GM18505 (cell line): ENCODE data around the gene TTC31.

ENCODE experiments used
- ATAC-seq: cut with Tn5 transposase; IDR thresholded peaks from one replicate; pipeline ENCODE4 v1.9.1; 2021; ENCODE audit not compliant: unreplicated experiment
- POLR2A ChIP-seq: IDR thresholded peaks from 4 replicates; pipeline ENCODE4 v1.6.1; 2011; ENCODE audit warnings: borderline replicate concordance; ENCODE audit not compliant: insufficient read depth, insufficient read length; ENCODE audit errors: extremely low read depth

Gene TTC31

DNA sequence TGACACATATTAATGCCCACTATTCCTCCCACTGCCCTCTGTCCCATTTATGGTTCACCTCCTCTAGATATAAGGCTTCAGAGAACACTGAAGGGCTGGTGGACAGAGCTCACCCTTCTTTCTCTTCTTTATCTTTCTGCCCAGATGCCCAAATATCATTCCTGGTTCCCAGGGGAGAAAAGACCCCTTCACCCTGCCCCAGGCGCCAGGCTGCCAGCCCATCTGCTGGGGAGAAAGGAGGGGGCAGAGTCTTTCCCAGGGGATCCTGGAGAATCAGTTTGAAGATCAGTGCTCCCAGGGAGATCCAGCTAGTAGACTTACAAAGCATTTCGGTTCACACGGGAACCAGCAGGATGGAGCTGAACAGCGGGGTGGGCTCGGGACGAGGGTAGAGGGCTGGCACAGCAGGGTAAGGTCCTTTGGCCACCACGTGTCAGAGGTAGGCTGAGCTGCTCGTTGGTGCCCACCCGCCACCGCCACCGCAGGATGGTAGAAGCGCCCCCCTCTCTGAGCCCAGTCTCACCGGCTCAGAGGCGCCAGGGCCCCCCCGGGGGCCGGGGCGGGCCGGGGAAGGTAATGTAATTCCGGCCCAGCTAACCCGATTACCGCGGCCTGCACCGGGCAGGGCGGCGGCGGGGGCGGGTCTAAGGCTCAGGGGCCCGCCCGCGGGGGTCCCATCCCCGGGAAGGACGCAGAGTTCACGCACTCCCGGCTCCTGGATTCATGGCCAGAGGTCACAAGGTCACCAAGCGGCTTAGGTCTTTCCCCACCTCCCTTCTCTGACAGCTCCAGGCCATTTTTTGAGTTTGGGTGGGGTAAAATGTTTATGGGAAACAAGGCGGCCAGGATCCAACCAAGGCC, 30.1 kb downstream of the TTC31 start:
- no peak for TF ChIP-seq POLR2A
- ATAC-seq = no peak

DNA sequence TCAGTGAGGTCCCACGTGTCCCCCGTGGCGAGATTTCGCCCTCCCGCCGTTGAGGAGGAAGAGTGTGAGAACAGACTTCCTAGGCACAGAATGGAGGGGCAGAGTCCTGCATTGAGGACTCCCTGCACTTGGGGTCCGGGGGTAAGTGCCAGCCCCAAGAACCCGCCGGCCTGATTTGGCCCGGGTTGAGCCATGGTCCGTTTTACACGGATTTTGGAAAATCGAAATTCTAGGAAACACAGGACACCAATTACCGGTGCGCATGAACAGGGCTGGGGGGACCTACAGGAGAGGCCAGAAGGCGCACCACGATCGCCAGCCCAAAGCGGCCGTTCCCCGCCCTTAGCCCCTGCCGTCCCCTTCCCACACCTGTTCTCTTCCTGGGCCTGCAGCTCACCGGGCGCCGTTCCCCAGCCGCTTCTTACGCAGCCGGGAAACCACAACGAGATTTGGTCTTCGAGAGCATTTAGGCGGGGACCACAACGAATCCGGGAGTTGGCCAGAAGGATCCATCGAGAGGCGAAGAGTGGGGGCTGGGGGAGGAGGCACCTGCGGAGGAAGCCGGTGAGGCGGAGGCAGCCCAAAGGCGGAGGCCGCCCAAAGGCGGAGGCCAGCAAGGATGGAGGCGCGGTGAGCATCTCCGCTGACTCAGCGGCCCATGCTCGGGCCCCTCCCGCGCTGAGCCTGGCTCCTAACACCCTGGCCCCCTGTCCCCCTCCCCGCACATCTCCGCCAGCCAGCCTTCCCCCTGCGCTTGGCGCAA, 30.9 kb downstream of the TTC31 start:
- TF ChIP-seq POLR2A = no peak
- ATAC-seq = no peak

DNA sequence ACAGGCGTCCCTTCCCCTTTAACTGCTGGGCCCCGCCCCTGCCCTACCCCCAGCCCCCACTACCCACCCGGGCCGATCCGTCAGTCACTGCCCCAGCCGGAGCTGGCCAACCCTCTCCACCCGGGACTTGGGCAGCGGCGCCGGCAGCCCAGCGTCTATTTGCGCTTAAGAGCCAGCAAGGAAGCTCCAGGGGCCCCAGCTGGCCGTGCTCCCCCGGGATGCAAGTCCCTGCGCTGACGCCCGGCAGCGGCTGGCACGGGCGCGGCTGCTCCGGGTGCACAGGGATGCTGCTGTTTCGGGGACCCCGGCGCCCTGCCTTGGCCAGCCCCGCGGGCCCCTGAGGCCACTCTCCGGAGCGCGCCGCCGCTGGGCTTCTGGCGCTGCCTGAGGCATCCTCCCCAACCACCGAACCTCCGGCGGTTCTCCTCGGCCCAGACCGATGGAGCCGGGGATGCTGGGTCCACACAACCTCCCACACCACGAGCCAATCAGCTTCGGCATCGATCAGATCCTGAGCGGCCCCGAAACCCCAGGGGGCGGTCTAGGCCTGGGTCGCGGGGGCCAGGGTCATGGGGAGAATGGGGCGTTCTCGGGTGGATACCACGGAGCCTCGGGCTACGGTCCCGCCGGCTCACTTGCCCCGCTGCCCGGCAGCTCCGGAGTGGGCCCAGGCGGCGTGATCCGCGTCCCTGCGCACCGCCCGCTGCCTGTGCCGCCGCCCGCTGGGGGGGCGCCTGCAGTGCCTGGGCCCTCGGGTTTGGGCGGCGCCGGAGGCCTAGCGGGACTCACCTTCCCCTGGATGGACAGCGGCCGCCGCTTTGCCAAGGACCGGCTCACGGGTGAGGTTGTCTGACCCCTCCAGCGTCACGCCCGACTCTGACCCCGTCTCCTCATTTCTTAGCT, 31.7 kb downstream of the TTC31 start, which contains the start of gene TLX2:
TLX2 (plus strand) TSS at position 83 of the 903 bp plus-strand sequence; CDS start at position 440, 357 bp downstream.
- no peak for TF ChIP-seq POLR2A
- ATAC-seq = no peak

DNA sequence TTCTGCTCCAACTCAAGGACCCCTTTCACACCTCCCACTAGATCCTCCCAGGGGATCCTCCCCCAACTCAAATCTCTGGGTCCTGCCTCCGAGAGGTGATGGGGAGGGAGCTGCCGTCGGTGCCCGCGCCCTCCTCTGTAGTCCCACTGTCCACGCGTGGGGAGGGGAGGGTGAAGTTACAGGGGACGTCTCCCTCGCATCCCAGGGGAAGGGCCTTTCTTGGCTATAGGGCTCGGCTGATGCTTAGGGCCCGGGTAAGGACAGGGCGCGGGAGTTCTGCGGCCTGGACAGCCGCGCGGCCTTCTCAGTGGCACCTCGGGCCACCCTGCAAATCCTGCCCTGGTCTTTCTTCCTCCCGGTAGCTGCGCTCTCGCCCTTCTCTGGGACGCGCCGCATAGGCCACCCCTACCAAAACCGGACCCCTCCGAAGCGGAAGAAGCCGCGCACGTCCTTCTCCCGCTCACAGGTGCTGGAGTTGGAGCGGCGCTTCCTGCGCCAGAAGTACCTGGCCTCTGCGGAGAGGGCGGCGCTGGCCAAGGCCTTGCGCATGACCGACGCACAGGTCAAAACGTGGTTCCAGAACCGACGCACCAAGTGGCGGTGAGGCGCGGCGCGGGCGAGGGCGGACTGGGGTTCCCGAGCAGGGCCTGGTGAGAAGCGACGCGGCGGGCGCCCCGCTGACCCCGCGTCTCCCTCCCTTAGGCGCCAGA, 32.5 kb downstream of the TTC31 start:
- no peak for ATAC-seq
- TF ChIP-seq POLR2A = no peak

DNA sequence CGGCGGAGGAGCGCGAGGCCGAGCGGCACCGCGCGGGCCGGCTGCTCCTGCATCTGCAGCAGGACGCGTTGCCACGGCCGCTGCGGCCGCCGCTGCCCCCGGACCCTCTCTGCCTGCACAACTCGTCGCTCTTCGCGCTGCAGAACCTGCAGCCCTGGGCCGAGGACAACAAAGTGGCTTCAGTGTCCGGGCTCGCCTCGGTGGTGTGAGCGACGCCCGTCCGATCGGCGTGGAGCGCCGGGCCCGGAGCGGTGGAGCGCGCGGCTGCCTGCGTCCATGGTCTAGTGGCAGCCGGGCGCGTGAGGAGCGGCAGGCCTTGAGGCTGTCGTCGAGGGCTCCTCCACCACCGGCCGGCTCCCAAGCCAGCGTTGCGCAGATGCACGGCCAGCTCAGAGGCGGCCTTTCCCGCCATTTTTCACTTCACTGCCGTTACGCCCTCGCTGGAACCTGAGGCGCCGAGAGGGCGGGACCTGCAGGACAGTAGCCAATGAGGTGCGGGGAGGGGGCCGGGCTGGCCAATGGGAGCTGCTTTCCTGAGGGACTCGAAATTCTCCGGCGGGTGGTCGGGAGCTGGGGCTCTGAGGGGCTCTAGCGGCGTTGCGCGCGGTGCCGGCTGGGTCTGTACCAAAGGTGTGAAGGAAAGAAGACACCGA, 33.2 kb downstream of the TTC31 start:
- ATAC-seq = no peak
- TF ChIP-seq POLR2A = no peak

DNA sequence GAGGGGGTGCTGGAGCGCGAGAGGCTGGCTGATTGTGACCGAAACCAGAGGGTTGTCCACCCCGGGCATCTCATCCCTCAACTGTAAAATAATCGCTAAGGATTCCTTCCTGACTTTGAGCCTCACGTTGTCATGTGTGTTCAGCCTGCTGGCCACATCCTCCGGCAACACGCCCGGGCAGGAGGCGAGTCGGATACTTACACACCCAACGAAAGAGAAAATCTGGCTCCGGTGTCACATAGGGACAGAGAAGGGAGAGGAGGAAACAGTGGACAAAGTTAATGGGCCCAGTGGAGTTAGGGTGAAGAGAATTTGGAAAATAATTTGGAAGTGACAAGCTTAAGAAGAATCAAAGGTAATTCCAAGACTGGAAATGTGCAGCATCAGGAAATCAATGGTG, 33.8 kb downstream of the TTC31 start:
- TF ChIP-seq POLR2A = no peak
- ATAC-seq = no peak

DNA sequence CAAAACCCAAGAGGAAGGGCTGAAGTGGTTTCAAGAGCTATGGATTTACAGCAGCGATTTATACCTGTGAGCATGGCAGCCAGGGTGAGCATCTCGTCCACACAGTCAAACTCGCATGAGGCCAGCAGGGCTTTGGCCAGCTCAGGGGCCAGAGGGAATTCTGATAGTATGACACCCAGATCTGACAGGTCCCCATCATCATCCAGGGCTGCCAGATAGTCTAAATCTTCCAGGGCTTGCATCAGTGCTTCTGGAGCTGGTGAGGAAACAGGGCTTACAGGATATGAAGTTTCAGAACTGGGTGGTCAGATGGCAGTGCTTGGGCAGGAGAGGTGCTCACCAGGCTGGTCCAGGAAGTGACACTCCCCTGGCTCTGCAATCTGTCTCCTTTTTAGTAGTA, 39.6 kb downstream of the TTC31 start:
- no peak for ATAC-seq

DNA sequence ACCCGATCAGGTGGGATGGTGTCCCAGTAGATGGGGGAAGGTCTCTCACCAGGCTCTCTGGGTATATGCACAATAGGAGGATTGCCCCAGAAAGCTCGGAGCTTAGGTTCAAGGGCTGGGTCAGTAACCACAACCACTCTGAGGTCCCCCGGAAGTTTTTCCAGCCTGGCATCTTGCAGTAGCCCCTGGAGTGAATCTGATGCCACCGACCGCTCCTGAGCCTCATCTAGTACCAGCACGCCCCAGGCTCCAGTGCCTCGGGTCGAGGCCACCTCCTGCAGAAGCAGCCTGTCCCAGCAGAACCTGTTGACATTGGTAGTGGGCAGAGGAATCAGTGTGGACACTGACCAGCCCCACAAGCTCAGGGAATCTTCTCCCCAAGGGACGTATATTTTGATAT, 41.1 kb downstream of the TTC31 start:
- no peak for TF ChIP-seq POLR2A
- ATAC-seq = no peak

More for the DNA sequence above, 39.6 kb downstream of the TTC31 start:
- no peak for TF ChIP-seq POLR2A

DNA sequence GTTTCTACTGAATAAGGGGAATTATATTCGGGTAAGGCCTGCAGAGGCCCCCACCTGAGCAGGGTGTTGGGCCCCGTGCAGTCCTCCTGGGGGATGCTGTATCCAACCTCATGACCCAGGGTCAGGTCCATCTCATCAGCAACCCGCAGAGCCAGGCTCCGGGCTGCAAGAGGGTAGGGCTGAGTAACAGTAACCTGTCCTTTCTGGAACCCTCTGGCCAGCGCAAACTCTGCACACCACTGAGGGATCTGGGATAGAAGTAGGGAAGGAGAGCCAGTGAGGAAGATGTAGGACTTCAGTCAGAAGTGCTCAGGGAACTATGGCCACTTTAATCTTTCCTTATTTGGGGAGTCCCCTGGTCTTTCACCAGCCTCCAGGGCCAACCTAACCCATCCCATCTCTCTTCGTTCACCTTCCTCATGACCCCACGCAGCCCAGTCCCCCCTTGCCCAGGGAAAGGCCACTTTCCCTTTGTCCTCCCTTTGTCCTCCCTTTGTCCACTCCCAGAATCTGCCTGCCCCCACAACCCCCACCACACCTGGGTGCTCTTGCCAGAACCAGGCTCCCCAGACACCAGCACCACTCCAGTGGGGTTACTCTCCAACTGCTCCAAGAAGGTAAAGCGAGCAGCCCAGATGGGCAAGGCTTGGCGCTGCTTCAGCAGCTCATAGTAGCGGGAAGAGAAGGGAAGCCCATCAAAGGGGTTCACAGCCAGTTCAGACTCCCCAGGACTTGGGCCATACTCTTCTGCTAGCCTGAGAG, 42.3 kb downstream of the TTC31 start:
- ATAC-seq = no peak
- TF ChIP-seq POLR2A = no peak

DNA sequence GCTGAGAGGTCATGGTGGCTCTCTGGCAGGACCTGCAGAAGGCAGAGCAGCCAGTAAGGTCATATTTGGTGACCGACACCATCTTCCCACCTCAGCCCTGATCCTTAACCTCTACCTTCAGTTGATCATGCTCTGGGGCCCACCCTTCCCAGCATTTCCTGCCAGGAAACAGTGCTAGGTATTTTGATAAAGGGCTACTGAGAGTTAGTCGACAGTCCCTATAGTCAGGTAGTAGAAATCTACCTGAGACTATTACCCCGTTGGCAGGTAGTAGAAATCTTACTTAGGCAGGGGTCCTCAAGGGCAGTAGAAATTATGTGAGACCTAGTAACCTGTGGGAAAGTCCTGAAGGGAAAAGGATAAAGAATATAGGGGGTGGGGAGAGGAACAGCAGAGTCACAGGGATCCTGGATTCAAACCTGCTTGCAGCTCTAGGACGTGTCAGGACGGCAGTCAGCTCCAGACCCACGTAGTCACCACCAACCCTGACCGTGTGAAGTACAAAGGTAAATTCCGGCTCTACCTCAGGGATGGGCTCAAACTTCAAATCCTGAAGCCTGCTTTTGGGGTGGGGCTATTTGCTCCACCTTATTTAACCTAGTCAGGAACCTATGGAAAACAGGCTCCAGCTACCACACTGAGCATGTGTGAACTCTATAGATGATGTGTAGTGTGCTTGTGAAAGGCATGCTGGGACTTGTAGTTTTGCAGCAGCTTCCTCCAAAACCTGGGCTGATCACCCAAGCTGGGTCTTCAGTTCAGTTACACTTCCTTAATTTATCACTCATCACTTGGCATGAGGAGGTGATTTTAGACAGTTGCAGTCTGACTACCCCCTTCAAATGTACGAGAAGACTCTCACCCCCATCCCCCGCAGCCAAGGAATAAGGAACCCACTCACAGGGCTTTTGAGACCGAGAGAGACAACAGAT, 43.1 kb downstream of the TTC31 start, which contains the start of gene DQX1:
DQX1 (minus strand) TSS at position 515 of the 932 bp plus-strand sequence; CDS start at position 13, 502 bp downstream.
- TF ChIP-seq POLR2A = no peak
- ATAC-seq = no peak
